ENCODE measurements around the gene EIPR1. TPM values are rescaled to one million over a fixed set of nuclear protein-coding genes. Genes with fewer than 3 reads are reported as not detected.
A peak's percentile ranks its signal among the peaks of the same experiment; 100 is the strongest.

Gene EIPR1
- total RNA-seq, 4 donors from 2014 or later = 13.1 to 41.0 (median 27.4) TPM

DNA sequence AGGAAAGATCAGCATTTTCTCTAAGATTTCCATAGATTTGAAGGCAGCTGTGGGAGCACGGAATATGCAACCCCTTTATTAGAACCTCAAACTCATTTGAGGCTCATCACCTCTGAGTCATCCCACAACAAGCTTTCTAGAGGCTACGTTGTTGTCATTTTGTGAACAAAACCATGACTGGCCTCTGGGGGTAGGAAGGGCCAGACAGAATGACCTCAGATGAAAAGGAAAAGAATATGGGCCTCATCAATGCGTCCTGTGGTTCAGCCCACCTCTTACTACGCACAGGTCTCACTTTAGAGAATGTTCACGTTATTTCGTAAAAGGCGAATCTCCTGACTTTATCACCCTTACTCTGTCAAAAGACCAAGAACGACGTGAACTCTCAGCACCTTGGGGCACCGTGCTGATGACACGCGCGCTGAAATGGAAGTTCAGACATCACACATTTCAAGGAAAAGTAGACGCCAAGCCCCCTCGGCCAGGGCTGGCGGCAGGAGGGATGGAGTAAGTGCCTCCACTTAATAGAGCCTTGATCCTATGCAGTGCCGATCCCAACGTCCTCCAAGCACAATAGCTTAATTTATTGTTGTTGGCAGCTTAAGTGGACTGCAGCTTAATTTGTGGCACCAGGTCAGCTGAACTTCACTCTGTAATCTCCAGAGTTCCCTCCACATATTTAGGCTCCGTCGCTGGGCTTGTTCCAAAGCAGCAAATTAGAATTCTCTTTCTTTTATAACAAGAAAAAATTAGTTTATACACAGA, 208.3 kb downstream of the EIPR1 start:
- DNase-seq = peak; percentile 1

DNA sequence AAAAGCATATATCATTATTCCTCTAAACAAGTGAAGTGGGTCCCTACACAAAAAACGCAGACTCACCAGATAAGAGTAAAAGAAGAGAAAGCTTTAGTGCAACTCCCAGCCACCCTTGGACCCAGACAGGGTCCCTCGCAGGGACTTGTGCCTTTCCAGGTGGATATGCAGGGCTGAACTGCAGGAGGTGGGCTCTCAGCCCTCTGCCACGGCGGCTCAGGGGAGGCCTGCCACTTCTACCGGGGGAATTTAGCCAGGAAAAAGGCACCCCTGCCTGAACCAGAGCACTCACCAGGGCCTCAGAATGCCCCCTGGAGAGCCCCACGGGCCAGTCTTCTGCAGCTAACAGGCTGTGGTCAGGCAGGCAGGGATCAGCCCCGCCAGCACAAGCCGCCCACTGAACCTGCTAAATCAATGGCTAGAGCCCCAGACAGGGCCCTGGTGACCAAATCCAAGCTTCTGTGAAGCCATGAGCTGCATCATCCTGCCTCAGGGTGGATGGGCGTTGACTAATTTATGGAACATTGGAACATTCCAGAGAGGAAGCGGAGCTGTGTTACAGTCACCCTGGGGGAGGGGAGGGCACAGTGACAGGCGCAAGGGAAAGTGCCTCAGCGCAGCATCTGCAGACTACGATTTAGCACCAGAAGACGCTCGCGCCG, 209.3 kb downstream of the EIPR1 start:
- TF ChIP-seq POLR2A (IDR thresholded peaks at IDR 0.05) = no peak
- TF ChIP-seq EP300 (IDR thresholded peaks at IDR 0.05; ENCODE audit: low read depth) = no peak
- TF ChIP-seq, protein P1, sequence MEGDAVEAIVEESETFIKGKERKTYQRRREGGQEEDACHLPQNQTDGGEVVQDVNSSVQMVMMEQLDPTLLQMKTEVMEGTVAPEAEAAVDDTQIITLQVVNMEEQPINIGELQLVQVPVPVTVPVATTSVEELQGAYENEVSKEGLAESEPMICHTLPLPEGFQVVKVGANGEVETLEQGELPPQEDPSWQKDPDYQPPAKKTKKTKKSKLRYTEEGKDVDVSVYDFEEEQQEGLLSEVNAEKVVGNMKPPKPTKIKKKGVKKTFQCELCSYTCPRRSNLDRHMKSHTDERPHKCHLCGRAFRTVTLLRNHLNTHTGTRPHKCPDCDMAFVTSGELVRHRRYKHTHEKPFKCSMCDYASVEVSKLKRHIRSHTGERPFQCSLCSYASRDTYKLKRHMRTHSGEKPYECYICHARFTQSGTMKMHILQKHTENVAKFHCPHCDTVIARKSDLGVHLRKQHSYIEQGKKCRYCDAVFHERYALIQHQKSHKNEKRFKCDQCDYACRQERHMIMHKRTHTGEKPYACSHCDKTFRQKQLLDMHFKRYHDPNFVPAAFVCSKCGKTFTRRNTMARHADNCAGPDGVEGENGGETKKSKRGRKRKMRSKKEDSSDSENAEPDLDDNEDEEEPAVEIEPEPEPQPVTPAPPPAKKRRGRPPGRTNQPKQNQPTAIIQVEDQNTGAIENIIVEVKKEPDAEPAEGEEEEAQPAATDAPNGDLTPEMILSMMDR (IDR thresholded peaks at IDR 0.05) = no peak
- no peak for TF ChIP-seq POLR2AphosphoS5 (IDR thresholded peaks at IDR 0.05)
- Histone ChIP-seq H3K9me3 (peaks cover 0 to 9% of the 10 kb centered on the region in 2 donors), H3K27me3 (no peaks in the 10 kb centered on the region), H3K36me3 (no peaks in the 10 kb centered on the region), H3K4me3 (no peak overlapping the region), H3K4me1 (no peaks in the 10 kb centered on the region), H3K27ac (no peak overlapping the region)
- WGBS, 2 donors (ENCODE audit: low coverage in 1 of 2) = 64 to 72% methylated on average over 2 to 17 of the region's 17 CpGs
- DNase-seq = peak; percentile 3
- intact Hi-C loops (cut with DNase I; ENCODE audit: low total_unique reads) = no loop called here
- in situ Hi-C loops (cut with MboI; ENCODE audit: low pct_ligation_motif_present in 1 of 4, low pct_unique_long_range_greater_than_20kb in 1 of 4, low sequenced_read_pairs in 3 of 4) = no loop called here

More for the DNA sequence above, 208.3 kb downstream of the EIPR1 start:
- peaks cover 0 to 2% of the 10 kb centered on the region in 2 donors for H3K9me3 ChIP-seq
- 65 to 70% methylated on average over 15 to 20 of the region's 20 CpGs for WGBS, 2 donors (ENCODE audit: low coverage in 1 of 2)
- intact Hi-C loops (cut with DNase I; ENCODE audit: low total_unique reads) = no loop called here
- no peaks in the 10 kb centered on the region for H3K4me1 ChIP-seq
- H3K36me3 ChIP-seq = no peaks in the 10 kb centered on the region
- no peak overlapping the region for H3K4me3 ChIP-seq
- no peak overlapping the region for H3K27ac ChIP-seq
- TF ChIP-seq EP300 (IDR thresholded peaks at IDR 0.05; ENCODE audit: low read depth) (no peak), POLR2A (IDR thresholded peaks at IDR 0.05) (no peak), POLR2AphosphoS5 (IDR thresholded peaks at IDR 0.05) (no peak)
- TF ChIP-seq, protein P1 (IDR thresholded peaks at IDR 0.05) = no peak
- no peaks in the 10 kb centered on the region for H3K27me3 ChIP-seq
- in situ Hi-C loops (cut with MboI; ENCODE audit: low pct_ligation_motif_present in 1 of 4, low pct_unique_long_range_greater_than_20kb in 1 of 4, low sequenced_read_pairs in 3 of 4) = no loop called here

DNA sequence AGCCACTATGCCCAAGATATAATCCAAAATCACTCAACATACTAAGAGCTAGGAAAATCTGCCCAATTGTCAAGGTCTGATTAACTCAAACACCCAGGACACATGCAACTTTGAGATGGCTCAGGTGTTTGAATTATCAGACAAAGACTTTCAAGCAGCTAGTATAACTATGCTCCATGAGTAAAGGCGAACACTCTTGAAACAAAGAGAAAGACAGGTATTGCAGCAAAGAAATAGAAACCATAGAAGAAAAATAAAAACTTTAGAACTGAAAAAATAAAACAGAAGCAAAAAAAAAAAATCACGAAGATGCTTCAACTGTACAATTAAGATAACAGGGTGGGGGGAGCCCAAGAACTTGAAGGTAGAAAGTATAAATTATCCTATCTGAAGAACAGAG, 214.2 kb downstream of the EIPR1 start:
- Histone ChIP-seq H3K27ac (no peak overlapping the region), H3K4me1 (no peaks in the 10 kb centered on the region), H3K27me3 (no peaks in the 10 kb centered on the region), H3K4me3 (no peak overlapping the region), H3K36me3 (no peaks in the 10 kb centered on the region), H3K9me3 (peaks cover 0 to 14% of the 10 kb centered on the region in 2 donors)
- in situ Hi-C loops (cut with MboI; ENCODE audit: low pct_ligation_motif_present in 1 of 4, low pct_unique_long_range_greater_than_20kb in 1 of 4, low sequenced_read_pairs in 3 of 4) (no loop called here), intact Hi-C loops (cut with DNase I; ENCODE audit: low total_unique reads) (no loop called here)
- DNase-seq = no peak
- 83 to 98% methylated on average over 2 of the region's 2 CpGs for WGBS, 2 donors (ENCODE audit: low coverage in 1 of 2)
- no peak for TF ChIP-seq EP300 (IDR thresholded peaks at IDR 0.05; ENCODE audit: low read depth)
- TF ChIP-seq POLR2AphosphoS5 (IDR thresholded peaks at IDR 0.05) = no peak

DNA sequence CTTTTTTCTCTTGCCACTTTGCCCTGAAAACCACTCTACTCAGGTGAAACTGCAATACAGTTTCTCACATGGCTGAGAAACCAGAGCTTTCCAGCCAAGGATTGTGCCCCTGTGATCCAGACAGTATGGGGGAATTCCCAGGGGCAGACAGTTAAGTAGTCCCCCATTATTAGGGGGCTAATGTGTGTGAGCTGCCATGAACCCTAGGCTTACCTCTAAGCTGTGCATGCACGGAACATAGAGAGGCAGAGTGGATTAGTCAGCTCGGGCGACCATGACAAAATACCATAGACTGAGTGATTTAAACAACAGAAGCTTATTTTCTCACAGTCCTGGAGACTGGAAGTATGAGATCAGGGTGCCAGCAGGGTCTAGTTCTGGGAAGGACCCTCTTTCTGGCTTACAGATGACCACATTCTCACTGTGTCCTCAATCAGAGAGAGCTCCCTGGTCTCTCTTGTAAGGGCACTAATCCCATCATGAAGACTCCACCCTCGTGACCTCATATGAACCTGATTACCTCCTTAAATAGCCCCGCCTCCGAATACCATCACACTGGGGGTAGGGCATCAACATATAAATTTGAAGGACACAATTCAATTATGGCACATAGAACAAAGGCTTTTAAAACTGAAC, 215.1 kb downstream of the EIPR1 start:
- Histone ChIP-seq H3K4me1 (no peaks in the 10 kb centered on the region), H3K27me3 (no peaks in the 10 kb centered on the region), H3K36me3 (no peaks in the 10 kb centered on the region), H3K4me3 (no peak overlapping the region), H3K27ac (no peak overlapping the region), H3K9me3 (peaks cover 0 to 14% of the 10 kb centered on the region in 2 donors)
- intact Hi-C loops (cut with DNase I; ENCODE audit: low total_unique reads) = no loop called here
- no peak for TF ChIP-seq EP300 (IDR thresholded peaks at IDR 0.05; ENCODE audit: low read depth)
- TF ChIP-seq, protein P1 (IDR thresholded peaks at IDR 0.05) = no peak
- TF ChIP-seq POLR2AphosphoS5 (IDR thresholded peaks at IDR 0.05) = no peak
- TF ChIP-seq POLR2A (IDR thresholded peaks at IDR 0.05) = no peak
- in situ Hi-C loops (cut with MboI; ENCODE audit: low pct_ligation_motif_present in 1 of 4, low pct_unique_long_range_greater_than_20kb in 1 of 4, low sequenced_read_pairs in 3 of 4) = no loop called here
- no peak for DNase-seq
- 93 to 100% methylated on average over 1 to 6 of the region's 6 CpGs for WGBS, 2 donors (ENCODE audit: low coverage in 1 of 2)
